H1 (cell line): ENCODE results near the gene SLC6A8. TPM values are rescaled to one million over a fixed set of nuclear protein-coding genes. Genes with fewer than 3 reads are reported as not detected.

Source experiments
- CTCF ChIA-PET: fragments of 300-600 bp; sonication (Branson Sonifier 250); formaldehyde crosslinking; loops from one replicate; lab custom pipeline; 2021; ENCODE audit not compliant: partially characterized antibody; lab: Charles Lee
- POLR2A ChIA-PET: fragments of 300-600 bp; sonication (Branson Sonifier 250); formaldehyde crosslinking; loops from one replicate; lab custom pipeline; 2021; ENCODE audit warnings: inconsistent platforms; ENCODE audit not compliant: partially characterized antibody; lab: Charles Lee
- DNase-seq, 2 experiments: peaks; one replicate each; pipeline versions ENCODE4 v3.0.0 to v3.0.0-alpha.2; 2010 to 2022; ENCODE audit warnings: low spot score in 2 of 2, low read depth in 1 of 2, mixed read lengths in 1 of 2
- FAIRE-seq: peaks from 2 replicates; lab custom pipeline; 2011; peaks lifted over from hg19 to GRCh38; lab: Jason Lieb, UNC
- H2AFZ ChIP-seq: 2 replicates; pipeline ENCODE4 v1.8.1; 2012; ENCODE audit warnings: low read length, inconsistent platforms
- H2AK5ac ChIP-seq: 2 replicates; pipeline ENCODE4 v1.6.1; 2013; ENCODE audit warnings: low read depth, low read length
- H2BK120ac ChIP-seq: replicated peaks from 2 replicates; pipeline ENCODE3; 2013; ENCODE audit warnings: low read depth, low read length, inconsistent platforms
- H2BK12ac ChIP-seq: 2 replicates; pipeline ENCODE4 v1.6.1; 2013; ENCODE audit warnings: low read depth, low read length
- H2BK15ac ChIP-seq: 2 replicates; pipeline ENCODE4 v1.6.1; 2013; ENCODE audit warnings: low read length
- H2BK20ac ChIP-seq: 2 replicates; pipeline ENCODE4 v1.6.1; 2013; ENCODE audit warnings: low read length
- H2BK5ac ChIP-seq: 2 replicates; pipeline ENCODE4 v1.6.1; 2013; ENCODE audit warnings: low read depth, low read length
- H3K14ac ChIP-seq: 2 replicates; pipeline ENCODE4 v1.6.1; 2013; ENCODE audit warnings: inconsistent platforms; ENCODE audit not compliant: insufficient read length
- H3K18ac ChIP-seq: 2 replicates; pipeline ENCODE4 v1.6.1; 2013; ENCODE audit warnings: low read length; ENCODE audit errors: extremely low read depth
- H3K23ac ChIP-seq: 2 replicates; pipeline ENCODE4 v1.6.1; 2013; ENCODE audit warnings: inconsistent platforms; ENCODE audit not compliant: insufficient read length
- H3K23me2 ChIP-seq: 2 replicates; pipeline ENCODE4 v1.6.1; 2013; ENCODE audit warnings: low read depth, low read length
- H3K27ac ChIP-seq: 2 replicates; pipeline ENCODE4 v1.6.1; 2011; ENCODE audit warnings: low read depth, low read length, inconsistent platforms
- H3K27me3 ChIP-seq, 4 experiments: replicated peaks in 1 of 4; 1 replicate in 1 of 4; 2 replicates in 3 of 4; pipeline versions ENCODE4 v1.6.1 to v1.8.1; 2011 to 2013; ENCODE audit warnings: low read length in 3 of 4, mild to moderate bottlenecking in 3 of 4, inconsistent platforms in 2 of 4, mixed read lengths in 2 of 4, moderate library complexity in 1 of 4; ENCODE audit not compliant: control insufficient read depth in 3 of 4, insufficient read depth in 3 of 4; ENCODE audit errors: extremely low read depth in 1 of 4
- H3K36me3 ChIP-seq, 4 experiments: 2 replicates each; pipeline versions ENCODE4 v1.6.1 to v1.8.1; 2011 to 2013; ENCODE audit warnings: mild to moderate bottlenecking in 4 of 4, low read length in 3 of 4, moderate library complexity in 2 of 4, control low read depth in 1 of 4, inconsistent platforms in 1 of 4; ENCODE audit not compliant: insufficient read depth in 4 of 4, control insufficient read depth in 2 of 4
- H3K4ac ChIP-seq: replicated peaks from 2 replicates; pipeline ENCODE3; 2013; ENCODE audit warnings: low read length, low read depth, mixed read lengths, inconsistent platforms; ENCODE audit not compliant: insufficient read length
- H3K4me1 ChIP-seq, 4 experiments: replicated peaks in 1 of 4; 1 replicate in 1 of 4; 2 replicates in 3 of 4; pipeline versions ENCODE4 v1.6.1 to v1.8.1; 2011 to 2013; ENCODE audit warnings: low read length in 3 of 4, inconsistent platforms in 2 of 4, mixed read lengths in 1 of 4; ENCODE audit not compliant: insufficient read depth in 4 of 4, control insufficient read depth in 3 of 4
- H3K4me2 ChIP-seq, 2 experiments: 2 replicates each; pipeline versions ENCODE4 v1.6.1 to v1.8.1; 2011 to 2013; ENCODE audit warnings: low read depth in 2 of 2, low read length in 2 of 2, control low read depth in 1 of 2, inconsistent platforms in 1 of 2, mild to moderate bottlenecking in 1 of 2; ENCODE audit not compliant: insufficient read depth in 1 of 2
- H3K4me3 ChIP-seq, 4 experiments: fragments of 200-600, 300-600 bp in 1 of 4; sonication (generic), shearing (Covaris generic), sonication (Bioruptor Twin) in 1 of 4; 2 replicates each; pipeline versions ENCODE4 v1.5.1 to v1.8.1; 2011 to 2016; ENCODE audit warnings: low read length in 4 of 4, low read depth in 3 of 4, control low read depth in 2 of 4, inconsistent platforms in 2 of 4, mild to moderate bottlenecking in 2 of 4, mixed read lengths in 1 of 4, moderate library complexity in 1 of 4; ENCODE audit not compliant: insufficient read depth in 2 of 4; ENCODE audit errors: extremely low read depth in 1 of 4
- H3K56ac ChIP-seq: replicated peaks from 2 replicates; pipeline ENCODE3; 2013; ENCODE audit warnings: low read depth, mild to moderate bottlenecking, mixed read lengths, low read length, inconsistent platforms; ENCODE audit not compliant: insufficient read length
- H3K79me1 ChIP-seq: 2 replicates; pipeline ENCODE4 v1.6.1; 2013; ENCODE audit warnings: low read depth, low read length, control low read depth
- H3K79me2 ChIP-seq, 2 experiments: 2 replicates each; pipeline versions ENCODE4 v1.6.1 to v1.8.1; 2012 to 2013; ENCODE audit warnings: low read length in 2 of 2, mild to moderate bottlenecking in 2 of 2, inconsistent platforms in 1 of 2; ENCODE audit not compliant: insufficient read depth in 2 of 2, control insufficient read depth in 1 of 2
- H3K9ac ChIP-seq, 4 experiments: replicated peaks in 1 of 4; 1 replicate in 1 of 4; 2 replicates in 3 of 4; pipeline versions ENCODE4 v1.6.1 to v1.8.1; 2011 to 2013; ENCODE audit warnings: low read depth in 3 of 4, low read length in 3 of 4, control low read depth in 2 of 4, mild to moderate bottlenecking in 2 of 4, moderate library complexity in 2 of 4, inconsistent platforms in 1 of 4; ENCODE audit errors: extremely low read depth in 1 of 4
- H3K9me3 ChIP-seq, 2 experiments: 2 replicates each; pipeline versions ENCODE4 v1.6.1 to v1.8.1; 2012 to 2013; ENCODE audit warnings: mild to moderate bottlenecking in 2 of 2, moderate library complexity in 2 of 2, control low read depth in 1 of 2, inconsistent platforms in 1 of 2, low read depth in 1 of 2, low read length in 1 of 2, mixed read lengths in 1 of 2; ENCODE audit not compliant: insufficient read depth in 2 of 2
- H4K20me1 ChIP-seq, 2 experiments: replicated peaks in 1 of 2; 2 replicates each; pipeline versions ENCODE3 to v1.8.1; 2011 to 2013; ENCODE audit warnings: inconsistent platforms in 2 of 2, low read length in 2 of 2, mild to moderate bottlenecking in 1 of 2; ENCODE audit not compliant: insufficient read depth in 2 of 2, control insufficient read depth in 1 of 2
- H4K5ac ChIP-seq: 2 replicates; pipeline ENCODE4 v1.6.1; 2013; ENCODE audit warnings: low read length, low read depth, mixed read lengths, inconsistent platforms; ENCODE audit not compliant: insufficient read length
- H4K8ac ChIP-seq: 2 replicates; pipeline ENCODE4 v1.8.0; 2013; ENCODE audit warnings: mild to moderate bottlenecking, moderate library complexity, low read length, inconsistent platforms; ENCODE audit not compliant: insufficient read depth; ENCODE audit errors: extremely low read depth
- H4K91ac ChIP-seq: replicated peaks from 2 replicates; pipeline ENCODE3; 2013; ENCODE audit warnings: low read length, mixed read lengths, inconsistent platforms; ENCODE audit not compliant: insufficient read length
- ATF3 ChIP-seq: IDR thresholded peaks from 2 replicates; pipeline ENCODE4 v1.6.1; 2011; ENCODE audit warnings: low read depth, mild to moderate bottlenecking, low read length; ENCODE audit not compliant: insufficient read depth
- KDM4A ChIP-seq: IDR thresholded peaks from one replicate; pipeline ENCODE4 v1.7.1; 2012; ENCODE audit warnings: low read depth, mild to moderate bottlenecking, moderate library complexity, low read length, inconsistent platforms; ENCODE audit not compliant: severe bottlenecking
- PHF8 ChIP-seq: fragments of 200-600 bp; sonication (generic); conservative IDR thresholded peaks from 2 replicates; pipeline ENCODE4 v1.7.1; 2012; ENCODE audit warnings: low read depth, mild to moderate bottlenecking, inconsistent platforms, low read length, moderate library complexity
- RBBP5 ChIP-seq: IDR thresholded peaks from 2 replicates; pipeline ENCODE4 v1.7.1; 2012; ENCODE audit warnings: low read depth, mild to moderate bottlenecking, inconsistent platforms, low read length, moderate library complexity, borderline replicate concordance
- SIX5 ChIP-seq: IDR thresholded peaks from 2 replicates; pipeline ENCODE4 v1.6.1; 2011; ENCODE audit warnings: mild to moderate bottlenecking, low read depth, low read length
- USF2 ChIP-seq: IDR thresholded peaks from 2 replicates; pipeline ENCODE4 v1.6.1; 2011; ENCODE audit warnings: low read length, improper control_type of control experiment
- WGBS, 2 experiments: shearing (Covaris generic) in 1 of 2; methylation state at CpG; one replicate each; pipeline versions ENCODE4 v1.1.6 to v1.1.7; 2013 to 2015; ENCODE audit warnings: low lambda C conversion rate in 2 of 2, mixed read lengths in 2 of 2, inconsistent platforms in 1 of 2, low coverage in 1 of 2, missing lambda C conversion rate in 1 of 2; ENCODE audit not compliant: insufficient replicate concordance in 2 of 2, insufficient coverage in 1 of 2, insufficient read length in 1 of 2; ENCODE audit errors: extremely low coverage in 1 of 2, missing lambda C conversion rate in 1 of 2; 5-methylcytosine and 5-hydroxymethylcytosine counted together
- polyA plus RNA-seq, 7 experiments: library from polyadenylated mRNA; depleted of rRNA in 3 of 7; stranded (reverse) in 5 of 7; unstranded in 2 of 7; fragments of >200 nt in 5 of 7; fragments of 200-250 nt in 2 of 7; gene quantifications; 1 replicate in 5 of 7; 2 replicates in 1 of 7; 4 replicates in 1 of 7; pipeline versions ENCODE4 v1.2.1 to v1.2.3, GENCODE V29; 2011 to 2013; ENCODE audit warnings: missing spikeins in 2 of 7, mixed read lengths in 2 of 7
- total RNA-seq: library from RNA; stranded (reverse); fragmentation: NEBNext Ultra II Directional; extraction: Animal tissue kit (Norgen Biotek cat#: 25700); gene quantifications from 2 replicates; pipeline ENCODE4 v1.2.1, GENCODE V29; 2021

Gene SLC6A8
- total and polyA plus RNA-seq, 2 of the 8 experiments (the other 6 are each of a cell fraction or from before 2014, with no cell fraction given) = 87.7 to 94.7 TPM

GRCh38 chrX:153672531-153673427 lies 14.9 kb upstream of the SLC6A8 start:
- H3K79me2 ChIP-seq = no peaks in the 10 kb centered on the region
- no peak overlapping the region for H2BK5ac ChIP-seq
- no peaks in the 10 kb centered on the region for H4K20me1 ChIP-seq
- H3K9ac ChIP-seq = no peak overlapping the region
- no peak overlapping the region for H3K27ac ChIP-seq
- no peaks in the 10 kb centered on the region for H3K9me3 ChIP-seq
- H3K4ac ChIP-seq = no peak overlapping the region
- no peak overlapping the region for H3K56ac ChIP-seq
- H2AFZ ChIP-seq = no peak overlapping the region
- no peak overlapping the region for H2BK15ac ChIP-seq
- H4K8ac ChIP-seq = no peak overlapping the region; the same call in 1 of the 2 replicates
- peak overlapping the region; percentile 33 to 38; a peak in 3 of 4 replicates for H3K4me2 ChIP-seq
- H4K5ac ChIP-seq = no peak overlapping the region
- H4K91ac ChIP-seq = peak overlapping the region; percentile 74
- ChIA-PET POLR2A (interaction anchor here (1.6 kb wide), 1 partner anchor 14 kb away, joined by 7 read pairs; the partner anchor contains the start of gene SLC6A8), CTCF (interaction anchor here (0.8 to 28.7 kb wide), 3 partner anchors 11 to 28 kb away, joined by 3 to 408 read pairs (median 10); partner anchors contain the start of gene DUSP9)
- no peak for DNase-seq
- no peak overlapping the region for H2BK120ac ChIP-seq
- H3K18ac ChIP-seq = no peak overlapping the region; the same call in 1 of the 2 replicates
- H2BK20ac ChIP-seq = no peak overlapping the region; the same call in 1 of the 2 replicates
- H2AK5ac ChIP-seq = no peak overlapping the region
- H2BK12ac ChIP-seq = no peak overlapping the region
- H3K23me2 ChIP-seq = no peaks in the 10 kb centered on the region; the same call in 1 of the 2 replicates
- no peak for FAIRE-seq
- peaks cover 0 to 2% (median under 1%) of the 10 kb centered on the region in 4 experiments; a peak in 2 of 7 replicates for H3K27me3 ChIP-seq
- H3K36me3 ChIP-seq = no peaks in the 10 kb centered on the region
- WGBS, 2 experiments = no CpG with 5 or more reads among the region's 53 CpGs
- no peak overlapping the region for H3K23ac ChIP-seq
- no peak overlapping the region for H3K14ac ChIP-seq
- peak overlapping the region in 2 of 4 experiments; percentile 17 to 45; a peak in 4 of 8 replicates for H3K4me3 ChIP-seq
- peaks cover 0 to 8% (median 2%) of the 10 kb centered on the region in 4 experiments; a peak in 4 of 7 replicates for H3K4me1 ChIP-seq
- no peaks in the 10 kb centered on the region for H3K79me1 ChIP-seq
- TF ChIP-seq SIX5 = no peak
- no peak for TF ChIP-seq USF2
- no peak for TF ChIP-seq RBBP5
- no peak for TF ChIP-seq PHF8
- no peak for TF ChIP-seq KDM4A
- TF ChIP-seq ATF3 = no peak
